K562 (cell line): Measurements from ENCODE around the gene C13orf46. TPM values are rescaled to one million over a fixed set of nuclear protein-coding genes. Genes with fewer than 3 reads are reported as not detected.

Experiments
- polyA plus RNA-seq, 8 experiments: library from polyadenylated mRNA; depleted of rRNA in 4 of 8; stranded (reverse) in 5 of 8; unstranded in 3 of 8; fragments of >200 nt; fragmentation: Nextera tagmentation in 2 of 8; fragmentation: Illumina TruSeq in 1 of 8; extraction: Ambion mirVana in 2 of 8; extraction: Trizol in 1 of 8; gene quantifications; 2 replicates each; pipeline versions ENCODE4 v1.2.1 to v1.2.3, GENCODE V29; 2011 to 2014; ENCODE audit warnings: inconsistent platforms in 1 of 8, missing spikeins in 1 of 8
- total RNA-seq, 7 experiments: library from RNA; depleted of rRNA in 6 of 7; stranded (reverse); fragments of >200 nt in 6 of 7; fragmentation: Illumina TruSeq in 2 of 7; extraction: Trizol in 2 of 7; gene quantifications; 2 replicates each; pipeline versions ENCODE4 v1.2.1 to v1.2.3, GENCODE V29; 2011 to 2021; ENCODE audit warnings: low replicate concordance in 1 of 7
- TF ChIP-seq, protein P1 (sequence below), 2 experiments: fragments of 450-650 bp; formaldehyde crosslinking in 1 of 2; IDR thresholded peaks; 2 replicates each; pipeline versions ENCODE4 v1.4.0 to v1.6.1; 2014 to 2020; ENCODE audit warnings: mild to moderate bottlenecking in 2 of 2, borderline replicate concordance in 1 of 2, low read depth in 1 of 2
- TF ChIP-seq, protein P2 (sequence below), 2 experiments: fragments of 450-650 bp; conservative IDR thresholded peaks; 2 replicates each; pipeline ENCODE4 v1.6.1; 2017; ENCODE audit warnings: mild to moderate bottlenecking in 2 of 2, moderate library complexity in 2 of 2

C13orf46 gene
- total and polyA plus RNA-seq, 9 of the 15 experiments (the other 6 are each of a cell fraction or from before 2014, with no cell fraction given) = 0.04 to 0.24 (median 0.05) TPM; not detected in 4

DNA sequence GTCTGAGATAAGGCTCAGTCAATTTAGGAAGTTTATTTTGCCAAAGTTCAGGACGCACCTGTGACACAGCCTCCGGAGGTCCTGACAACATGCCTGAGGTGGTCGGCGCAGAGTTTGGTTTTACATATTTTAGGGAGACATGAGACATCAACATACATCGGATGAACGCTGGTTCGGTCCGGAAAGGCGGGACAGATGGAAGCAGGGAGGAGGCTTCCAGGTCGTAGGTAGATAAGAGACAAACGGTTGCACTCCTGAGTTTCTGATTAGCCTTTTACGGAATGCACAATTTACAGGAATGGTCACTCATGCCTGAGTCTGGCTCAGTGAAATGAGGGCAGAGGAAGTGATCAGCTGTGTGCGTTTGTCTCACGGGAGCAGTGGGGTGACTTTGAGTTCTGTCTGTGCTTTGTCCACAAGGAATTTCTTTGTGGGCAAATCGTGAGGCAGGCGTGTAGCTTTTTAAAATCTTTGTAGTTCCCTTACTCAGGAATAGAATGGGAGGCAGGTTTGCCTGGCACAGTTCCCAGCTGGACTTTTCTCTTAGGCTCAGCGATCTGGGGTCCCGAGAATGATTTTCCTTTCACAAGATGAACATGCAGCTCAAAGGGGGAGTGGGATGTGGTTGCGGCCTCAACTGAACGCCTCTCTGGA is 36.2 kb downstream of the C13orf46 start (continued):
- TF ChIP-seq, protein P1, sequence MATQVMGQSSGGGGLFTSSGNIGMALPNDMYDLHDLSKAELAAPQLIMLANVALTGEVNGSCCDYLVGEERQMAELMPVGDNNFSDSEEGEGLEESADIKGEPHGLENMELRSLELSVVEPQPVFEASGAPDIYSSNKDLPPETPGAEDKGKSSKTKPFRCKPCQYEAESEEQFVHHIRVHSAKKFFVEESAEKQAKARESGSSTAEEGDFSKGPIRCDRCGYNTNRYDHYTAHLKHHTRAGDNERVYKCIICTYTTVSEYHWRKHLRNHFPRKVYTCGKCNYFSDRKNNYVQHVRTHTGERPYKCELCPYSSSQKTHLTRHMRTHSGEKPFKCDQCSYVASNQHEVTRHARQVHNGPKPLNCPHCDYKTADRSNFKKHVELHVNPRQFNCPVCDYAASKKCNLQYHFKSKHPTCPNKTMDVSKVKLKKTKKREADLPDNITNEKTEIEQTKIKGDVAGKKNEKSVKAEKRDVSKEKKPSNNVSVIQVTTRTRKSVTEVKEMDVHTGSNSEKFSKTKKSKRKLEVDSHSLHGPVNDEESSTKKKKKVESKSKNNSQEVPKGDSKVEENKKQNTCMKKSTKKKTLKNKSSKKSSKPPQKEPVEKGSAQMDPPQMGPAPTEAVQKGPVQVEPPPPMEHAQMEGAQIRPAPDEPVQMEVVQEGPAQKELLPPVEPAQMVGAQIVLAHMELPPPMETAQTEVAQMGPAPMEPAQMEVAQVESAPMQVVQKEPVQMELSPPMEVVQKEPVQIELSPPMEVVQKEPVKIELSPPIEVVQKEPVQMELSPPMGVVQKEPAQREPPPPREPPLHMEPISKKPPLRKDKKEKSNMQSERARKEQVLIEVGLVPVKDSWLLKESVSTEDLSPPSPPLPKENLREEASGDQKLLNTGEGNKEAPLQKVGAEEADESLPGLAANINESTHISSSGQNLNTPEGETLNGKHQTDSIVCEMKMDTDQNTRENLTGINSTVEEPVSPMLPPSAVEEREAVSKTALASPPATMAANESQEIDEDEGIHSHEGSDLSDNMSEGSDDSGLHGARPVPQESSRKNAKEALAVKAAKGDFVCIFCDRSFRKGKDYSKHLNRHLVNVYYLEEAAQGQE (IDR thresholded peaks at IDR 0.05; ENCODE audit: borderline replicate concordance) = no peak
- TF ChIP-seq, protein P1 (CRISPR knock-in tag; IDR thresholded peaks at IDR 0.05; ENCODE audit: low read depth) = no peak
- TF ChIP-seq, protein P2, sequence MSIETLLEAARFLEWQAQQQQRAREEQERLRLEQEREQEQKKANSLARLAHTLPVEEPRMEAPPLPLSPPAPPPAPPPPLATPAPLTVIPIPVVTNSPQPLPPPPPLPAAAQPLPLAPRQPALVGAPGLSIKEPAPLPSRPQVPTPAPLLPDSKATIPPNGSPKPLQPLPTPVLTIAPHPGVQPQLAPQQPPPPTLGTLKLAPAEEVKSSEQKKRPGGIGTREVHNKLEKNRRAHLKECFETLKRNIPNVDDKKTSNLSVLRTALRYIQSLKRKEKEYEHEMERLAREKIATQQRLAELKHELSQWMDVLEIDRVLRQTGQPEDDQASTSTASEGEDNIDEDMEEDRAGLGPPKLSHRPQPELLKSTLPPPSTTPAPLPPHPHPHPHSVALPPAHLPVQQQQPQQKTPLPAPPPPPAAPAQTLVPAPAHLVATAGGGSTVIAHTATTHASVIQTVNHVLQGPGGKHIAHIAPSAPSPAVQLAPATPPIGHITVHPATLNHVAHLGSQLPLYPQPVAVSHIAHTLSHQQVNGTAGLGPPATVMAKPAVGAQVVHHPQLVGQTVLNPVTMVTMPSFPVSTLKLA (conservative IDR thresholded peaks at IDR 0.05) = no peak
